SU-DHL-6 (cell line): ENCODE measurements around the gene TTC12.

Experiments
- H2AFZ ChIP-seq: fragments of 200-600 bp; sonication (generic); 2 replicates; pipeline ENCODE4 v1.6.1; 2014; ENCODE audit warnings: low read depth, mild to moderate bottlenecking, moderate library complexity, mixed read lengths, antibody characterized with exemption, low read length; ENCODE audit not compliant: severe bottlenecking
- H3F3A ChIP-seq: fragments of 200-600 bp; shearing (Covaris generic); 2 replicates; pipeline ENCODE4 v1.6.0; 2016; ENCODE audit warnings: antibody characterized with exemption, mild to moderate bottlenecking; ENCODE audit not compliant: insufficient read depth
- H3K27ac ChIP-seq: fragments of 200-600 bp; sonication (generic); 2 replicates; pipeline ENCODE4 v1.5.1; 2016; ENCODE audit warnings: low read depth, mild to moderate bottlenecking, low read length, moderate library complexity, mixed read lengths
- H3K27me3 ChIP-seq: fragments of 200-600 bp; sonication (generic), shearing (Covaris generic); 2 replicates; pipeline ENCODE4 v1.6.0; 2014; ENCODE audit warnings: mild to moderate bottlenecking, low read length
- H3K36me3 ChIP-seq: fragments of 200-600 bp; sonication (generic); 2 replicates; pipeline ENCODE4 v1.6.1; 2014; ENCODE audit warnings: mild to moderate bottlenecking, low read length, mixed read lengths
- H3K4me2 ChIP-seq: fragments of 300-600, 200-600 bp; shearing (Covaris generic), sonication (generic); 2 replicates; pipeline ENCODE4 v1.6.0; 2014; ENCODE audit warnings: low read length, low read depth, mild to moderate bottlenecking; ENCODE audit not compliant: poor library complexity, severe bottlenecking
- H3K4me3 ChIP-seq: fragments of 200-600 bp; sonication (generic); 2 replicates; pipeline ENCODE4 v1.5.1; 2014; ENCODE audit warnings: antibody characterized with exemption, low read length, mild to moderate bottlenecking, mixed read lengths; ENCODE audit not compliant: insufficient read depth, poor library complexity, severe bottlenecking
- H3K79me2 ChIP-seq: fragments of 200-600 bp; sonication (generic); 2 replicates; pipeline ENCODE4 v1.6.1; 2014; ENCODE audit warnings: mild to moderate bottlenecking, low read length, moderate library complexity; ENCODE audit not compliant: insufficient read depth
- H3K9ac ChIP-seq: fragments of 200-600 bp; sonication (generic); 2 replicates; pipeline ENCODE4 v1.7.0; 2014; ENCODE audit warnings: mild to moderate bottlenecking, low read length
- H3K9me2 ChIP-seq: fragments of 200-600 bp; sonication (generic); replicated peaks from 2 replicates; pipeline ENCODE4 v1.6.1; 2014; ENCODE audit warnings: low read length; ENCODE audit not compliant: insufficient read depth
- H3K9me3 ChIP-seq: fragments of 200-600 bp; sonication (generic); 2 replicates; pipeline ENCODE4 v1.6.1; 2014; ENCODE audit warnings: low read length, mixed read lengths; ENCODE audit not compliant: insufficient read depth
- H4K20me1 ChIP-seq: fragments of 200-600 bp; sonication (generic); 2 replicates; pipeline ENCODE4 v1.6.1; 2014; ENCODE audit warnings: low read depth, mild to moderate bottlenecking, antibody characterized with exemption, low read length, moderate library complexity, mixed read lengths
- CTCF ChIP-seq: fragments of 200-600 bp; sonication (generic); IDR thresholded peaks from one replicate; pipeline ENCODE4 v1.5.1; 2017; ENCODE audit warnings: antibody characterized with exemption, mild to moderate bottlenecking, low read length, moderate library complexity; ENCODE audit not compliant: insufficient read depth, poor library complexity, severe bottlenecking
- EZH2phosphoT487 ChIP-seq: fragments of 200-600 bp; sonication (generic), shearing (Covaris generic); conservative IDR thresholded peaks from 2 replicates; pipeline ENCODE4 v1.6.1; 2018; ENCODE audit warnings: mild to moderate bottlenecking, antibody characterized with exemption, low read length, moderate library complexity, mixed read lengths

Gene TTC12

DNA sequence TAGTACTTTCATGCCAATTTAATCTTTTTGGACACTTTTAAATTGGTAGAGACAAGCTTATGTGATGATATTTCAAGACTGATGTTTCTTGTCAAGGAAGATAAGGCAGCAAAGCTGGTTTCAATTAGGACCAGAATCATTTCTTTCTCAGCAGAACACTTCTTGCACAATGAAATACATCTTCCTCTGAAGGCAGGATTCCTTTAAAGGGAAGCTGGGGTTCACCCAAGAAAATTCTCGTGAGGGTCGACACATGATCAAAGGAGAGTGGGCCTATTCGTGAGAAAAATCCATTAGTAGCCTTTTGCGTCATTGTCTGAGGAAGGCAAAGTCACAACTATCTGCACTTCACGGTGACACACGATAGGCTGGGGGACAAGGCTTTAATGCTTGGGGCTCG is 17.6 kb downstream of the TTC12 start:
- H3K27me3 ChIP-seq: no peaks in the 10 kb centered on the region
- no peaks in the 10 kb centered on the region for H3K79me2 ChIP-seq
- H3K9me3 ChIP-seq: no peaks in the 10 kb centered on the region
- no peaks in the 10 kb centered on the region; the same call in 1 of the 2 replicates for H3K36me3 ChIP-seq
- no peaks in the 10 kb centered on the region for H4K20me1 ChIP-seq
- no peak overlapping the region for H3K4me3 ChIP-seq
- H3F3A ChIP-seq: no peaks in the 10 kb centered on the region
- H3K4me2 ChIP-seq: no peak overlapping the region
- H2AFZ ChIP-seq: no peak overlapping the region
- H3K9me2 ChIP-seq: no peaks in the 10 kb centered on the region
- no peak overlapping the region for H3K9ac ChIP-seq
- TF ChIP-seq CTCF (no peak), EZH2phosphoT487 (no peak)
- H3K27ac ChIP-seq: no peak overlapping the region

DNA sequence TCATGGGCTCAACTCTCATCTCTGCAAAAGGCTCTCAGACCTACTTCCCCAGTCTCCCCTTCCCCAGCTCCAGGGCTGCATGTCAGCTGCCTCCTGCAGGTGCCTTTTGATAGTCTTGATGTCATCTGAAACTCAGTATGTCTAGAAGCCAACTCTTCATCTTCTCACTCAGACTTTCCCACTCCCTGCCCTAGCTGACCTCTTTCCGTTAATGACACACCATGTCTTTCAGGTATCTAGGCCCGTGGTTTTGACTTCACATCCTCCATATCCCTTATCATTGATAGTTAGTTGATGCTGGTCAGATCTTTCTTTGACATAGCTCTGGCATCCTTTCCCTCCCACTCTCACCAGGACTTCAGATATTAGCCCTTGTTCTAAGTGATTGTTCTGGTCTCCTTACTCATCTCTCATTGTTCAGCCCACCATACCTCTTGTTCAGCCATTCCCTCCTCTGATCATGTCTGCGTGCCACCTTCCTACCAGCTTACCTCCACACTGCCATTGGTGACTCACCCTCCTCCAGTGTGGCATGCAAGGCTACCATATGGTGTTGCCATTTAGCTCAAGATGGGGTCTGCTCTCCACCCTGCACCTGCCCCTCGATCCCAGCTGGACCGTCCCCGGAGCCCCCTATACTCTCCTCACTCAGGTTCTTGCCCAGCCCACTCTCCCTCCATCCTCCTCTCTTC is 18.4 kb downstream of the TTC12 start:
- no peaks in the 10 kb centered on the region for H4K20me1 ChIP-seq
- no peak overlapping the region for H2AFZ ChIP-seq
- H3F3A ChIP-seq: no peaks in the 10 kb centered on the region
- TF ChIP-seq CTCF (no peak), EZH2phosphoT487 (no peak)
- H3K9me3 ChIP-seq: no peaks in the 10 kb centered on the region
- H3K27me3 ChIP-seq: no peaks in the 10 kb centered on the region
- H3K79me2 ChIP-seq: no peaks in the 10 kb centered on the region
- no peak overlapping the region for H3K4me3 ChIP-seq
- no peak overlapping the region for H3K4me2 ChIP-seq
- H3K9ac ChIP-seq: no peak overlapping the region
- H3K36me3 ChIP-seq: no peaks in the 10 kb centered on the region; the same call in 1 of the 2 replicates
- no peak overlapping the region for H3K27ac ChIP-seq
- H3K9me2 ChIP-seq: no peaks in the 10 kb centered on the region

DNA sequence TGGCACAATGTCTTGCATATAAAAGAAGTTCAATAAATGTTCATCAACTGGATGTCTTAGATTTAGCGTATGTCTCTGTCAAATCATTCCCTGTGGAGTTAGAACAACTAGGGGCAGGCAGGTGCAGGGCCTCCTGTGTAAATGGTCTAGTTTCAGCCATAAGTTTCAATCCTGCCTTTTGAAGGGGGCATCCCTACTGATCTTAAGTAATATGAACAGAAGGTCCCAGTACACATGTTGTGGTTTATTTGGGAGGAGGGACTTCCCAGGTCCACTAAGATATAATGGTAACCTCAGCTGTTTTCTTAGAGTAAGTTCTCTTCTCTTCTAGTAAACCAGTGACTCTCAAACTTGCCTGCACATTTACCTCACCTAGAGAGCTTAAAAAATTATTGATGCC is 19.8 kb downstream of the TTC12 start:
- TF ChIP-seq CTCF: no peak
- TF ChIP-seq EZH2phosphoT487: no peak
- Histone ChIP-seq H3F3A (no peaks in the 10 kb centered on the region), H2AFZ (no peak overlapping the region), H3K9me2 (no peaks in the 10 kb centered on the region), H3K27ac (no peak overlapping the region), H3K9ac (no peak overlapping the region), H4K20me1 (no peaks in the 10 kb centered on the region), H3K9me3 (no peaks in the 10 kb centered on the region), H3K36me3 (no peaks in the 10 kb centered on the region; the same call in 1 of the 2 replicates), H3K27me3 (no peaks in the 10 kb centered on the region), H3K79me2 (no peaks in the 10 kb centered on the region), H3K4me2 (no peak overlapping the region), H3K4me3 (no peak overlapping the region)
